GM10847 (cell line): ENCODE measurements around the gene HOXA7.

Experiments used
- POLR2A ChIP-seq: IDR thresholded peaks from 2 replicates; pipeline ENCODE4 v1.6.1; 2011; ENCODE audit not compliant: insufficient read length; ENCODE audit errors: extremely low read depth

HOXA7 gene

DNA sequence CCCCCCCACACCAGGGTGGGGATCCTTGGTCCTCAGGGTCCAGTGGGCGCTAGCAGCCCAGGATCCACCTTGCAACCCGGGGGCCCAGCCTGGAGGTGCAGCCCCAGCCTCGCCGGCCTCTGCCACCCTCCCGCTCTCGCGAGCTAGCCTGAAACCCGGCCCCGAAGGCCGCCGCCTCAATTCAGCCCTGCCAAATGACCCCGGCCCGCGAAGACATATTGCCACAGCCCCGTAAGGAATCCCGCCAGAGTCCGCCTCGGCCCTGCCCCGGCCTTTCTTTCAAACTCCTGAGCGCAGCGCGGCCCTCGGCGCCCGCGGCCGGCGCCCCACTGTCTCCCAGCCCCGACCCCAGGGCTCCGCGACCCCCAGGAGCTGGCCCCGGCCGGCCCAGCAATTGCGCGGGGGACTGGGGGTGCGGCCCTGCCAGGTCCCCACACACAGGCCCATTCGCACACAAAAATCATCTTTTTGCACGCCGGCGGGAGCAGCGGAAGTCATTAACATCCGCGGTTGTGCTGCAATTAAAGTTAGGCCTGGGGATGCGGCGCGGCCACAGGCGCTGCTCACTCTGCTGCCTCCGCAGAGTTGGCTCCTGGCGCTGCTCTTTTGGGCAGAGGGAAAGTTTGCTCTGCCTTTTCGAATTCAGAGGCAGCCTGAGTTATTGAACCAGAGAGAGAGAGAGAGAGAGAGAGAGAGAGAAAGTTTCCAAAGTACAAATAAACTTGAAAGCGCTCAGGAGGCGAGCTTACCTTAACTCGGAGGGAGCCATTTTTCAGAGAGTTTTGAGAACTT is 16.9 kb downstream of the HOXA7 start:
- TF ChIP-seq POLR2A, result no peak

DNA sequence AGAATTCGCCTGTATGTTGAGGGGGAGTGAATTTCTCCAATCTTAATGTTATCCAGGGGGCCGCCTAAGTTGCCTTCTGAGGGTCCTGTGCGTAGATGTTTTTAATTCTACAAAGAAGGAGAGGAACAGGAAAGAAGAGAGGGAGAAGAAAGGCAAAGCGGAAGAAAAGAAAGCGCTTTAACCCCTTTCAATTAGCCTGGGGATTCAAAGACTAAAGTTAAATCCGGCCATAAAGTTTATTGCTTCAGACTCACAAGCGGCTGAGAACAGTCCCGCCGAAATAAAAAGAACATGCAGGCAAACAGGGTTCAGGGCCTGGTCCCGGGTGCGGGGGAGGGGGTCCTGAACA is 17.5 kb downstream of the HOXA7 start:
- no peak for TF ChIP-seq POLR2A

DNA sequence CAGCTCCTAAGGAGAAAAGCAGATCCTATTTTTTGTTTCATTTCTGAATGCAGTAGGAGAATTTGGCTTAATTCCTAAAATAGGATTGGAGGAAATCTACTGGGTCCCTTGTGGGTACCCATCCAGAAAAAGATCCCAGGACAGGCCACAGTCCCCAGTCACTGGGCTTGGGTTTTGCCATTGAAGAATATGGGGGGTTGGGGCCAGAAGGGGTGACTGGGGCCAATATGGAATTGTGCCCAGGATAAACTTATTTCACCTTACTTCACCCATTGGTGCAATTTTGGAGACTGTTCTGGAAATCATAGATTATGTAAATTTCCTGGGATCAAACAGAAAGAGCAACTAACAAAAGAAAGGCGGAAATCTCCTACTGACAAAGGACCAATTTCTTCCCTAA is 18.0 kb downstream of the HOXA7 start:
- no peak for TF ChIP-seq POLR2A

DNA sequence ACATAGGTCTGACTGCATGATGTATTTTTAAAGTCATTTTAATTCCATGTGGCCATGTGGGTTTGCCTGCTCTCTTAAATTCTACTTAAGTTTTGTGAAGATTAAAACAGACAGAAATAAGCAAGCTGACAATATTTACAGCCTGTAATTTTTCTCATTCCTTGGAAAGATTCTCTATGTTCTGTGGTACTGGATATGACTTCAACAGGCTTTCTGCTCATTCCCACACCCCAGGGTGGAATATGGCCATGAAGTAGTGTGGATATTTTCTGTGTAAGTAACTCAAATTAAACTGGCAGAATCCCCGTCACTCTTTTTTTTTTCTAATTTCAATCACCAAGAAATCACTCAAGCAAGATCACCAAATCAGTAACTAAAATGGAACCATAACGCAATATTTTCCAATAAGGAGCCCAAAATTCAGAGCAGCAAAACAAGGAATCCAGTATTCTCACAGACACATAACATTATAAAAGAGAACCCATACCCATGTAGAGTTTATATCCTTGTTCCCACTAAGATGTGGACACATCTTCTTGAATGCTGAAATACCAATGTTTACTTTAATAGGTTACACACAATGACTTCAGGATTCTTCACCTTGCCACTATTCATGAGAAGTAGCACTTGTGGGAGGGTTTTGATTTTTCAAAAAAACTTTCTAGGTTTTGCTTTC is 18.7 kb downstream of the HOXA7 start:
- no peak for TF ChIP-seq POLR2A

DNA sequence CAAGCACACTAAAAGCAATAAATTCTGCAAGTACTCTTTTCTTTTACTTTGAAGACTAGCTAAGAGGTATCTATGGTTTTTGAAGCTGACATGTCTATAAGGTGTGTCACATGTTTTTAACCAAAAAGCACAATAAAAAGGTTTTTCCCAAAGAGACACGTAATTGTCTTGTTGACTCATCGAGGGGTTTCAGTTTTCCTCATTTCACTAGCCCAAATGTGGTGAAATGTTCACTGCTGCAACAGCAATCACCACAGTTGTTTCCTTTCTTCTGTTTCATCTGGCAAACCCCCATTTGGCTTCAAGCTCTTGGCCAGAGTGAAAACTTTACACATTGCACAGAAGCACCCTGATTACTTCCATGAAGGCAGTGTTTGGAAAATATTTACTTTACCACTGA is 22.1 kb downstream of the HOXA7 start:
- TF ChIP-seq POLR2A, result no peak

DNA sequence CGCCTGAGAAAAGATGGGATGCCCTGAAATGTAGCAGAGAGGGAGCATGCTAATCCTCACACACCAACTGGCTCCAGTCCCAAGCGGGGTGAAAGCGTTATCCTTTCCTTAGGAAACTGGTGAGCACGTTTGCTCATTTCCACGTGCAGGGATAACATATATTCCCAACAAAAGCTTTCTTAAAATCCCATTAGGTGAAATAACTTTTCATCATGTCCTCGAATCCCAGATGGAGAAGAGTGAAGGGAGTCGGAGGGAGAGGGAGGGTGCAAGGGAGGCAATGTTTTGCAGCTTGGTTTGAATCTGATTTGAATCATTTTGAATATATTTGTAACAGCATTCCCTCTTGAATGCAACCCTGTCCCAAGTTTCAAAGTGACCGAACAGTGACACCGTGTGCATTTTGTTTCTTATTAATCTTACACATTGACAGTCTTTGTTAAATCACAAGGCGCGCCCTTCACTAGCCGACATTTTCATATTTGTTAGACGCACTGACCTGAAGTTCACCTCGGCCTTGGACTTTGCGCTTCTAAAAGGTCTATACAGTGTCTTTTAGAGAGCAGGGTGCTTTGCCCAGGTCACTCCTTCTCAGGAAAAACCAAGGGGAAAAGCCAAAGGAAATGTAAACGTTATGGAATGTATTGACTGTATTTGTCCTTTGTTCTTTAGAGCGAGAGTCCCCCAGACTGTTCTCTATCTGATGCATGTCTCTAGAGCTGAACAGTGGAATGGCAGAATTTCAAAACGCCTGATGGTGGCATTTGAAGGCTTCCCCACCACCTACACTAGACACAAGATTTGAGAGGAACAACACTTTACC is 22.9 kb downstream of the HOXA7 start:
- TF ChIP-seq POLR2A, result no peak

DNA sequence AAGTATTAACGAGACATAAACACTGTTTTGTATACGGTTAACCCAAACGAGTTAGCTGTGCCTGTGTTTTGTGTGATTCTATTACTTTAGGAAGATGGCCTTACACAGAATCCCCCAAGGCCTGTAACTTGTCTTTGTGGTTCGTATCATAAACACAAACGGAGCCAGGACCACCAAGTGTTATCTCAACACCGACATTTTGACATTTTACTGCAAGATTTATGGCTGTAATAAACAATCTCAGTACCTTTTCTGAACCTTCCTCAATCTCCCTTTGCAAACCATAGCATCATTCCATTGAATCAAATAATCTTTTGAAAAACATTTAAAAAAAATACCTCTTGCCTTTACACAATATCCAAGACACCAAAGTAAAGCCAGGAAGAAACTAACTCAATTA is 23.5 kb downstream of the HOXA7 start:
- TF ChIP-seq POLR2A, result no peak

DNA sequence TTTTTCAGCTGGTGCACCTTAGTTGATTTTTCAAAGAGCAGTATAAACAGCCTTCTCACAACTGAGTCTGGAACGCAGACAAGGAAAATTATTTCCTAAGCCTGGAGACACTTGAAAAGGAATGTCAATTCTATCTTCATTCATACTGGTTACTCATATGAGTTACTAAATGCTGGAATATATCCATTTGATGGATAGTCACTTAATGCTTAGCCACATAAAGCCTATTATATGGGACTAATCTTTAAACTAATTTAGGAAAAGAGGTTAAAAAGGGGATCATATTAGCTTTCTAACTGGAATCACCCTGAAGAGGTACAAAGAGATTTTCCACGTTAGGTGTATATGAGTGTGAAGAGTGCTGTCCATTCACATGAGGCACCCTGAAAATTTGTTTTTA is 24.3 kb downstream of the HOXA7 start:
- TF ChIP-seq POLR2A, result no peak

DNA sequence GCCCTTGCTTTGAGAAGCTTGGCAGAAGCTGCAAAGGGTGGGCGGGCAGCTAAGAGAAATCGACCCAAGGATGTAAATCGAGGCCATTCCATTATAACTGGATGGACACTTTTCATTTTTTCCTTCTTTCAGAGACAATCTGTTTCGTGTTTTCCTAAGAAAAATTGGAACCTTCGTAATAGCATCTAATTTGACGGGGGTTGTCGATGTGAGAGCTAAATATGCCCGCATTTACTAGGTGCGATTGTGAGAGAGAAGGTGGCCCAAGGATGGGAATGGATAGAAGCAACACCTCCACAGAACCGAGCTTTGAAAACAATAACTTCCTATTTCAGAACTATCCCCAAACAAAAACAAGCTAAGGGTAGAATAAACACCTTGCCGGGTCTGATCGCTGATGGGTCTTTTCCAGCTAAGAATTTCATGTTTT is 25.1 kb downstream of the HOXA7 start:
- no peak for TF ChIP-seq POLR2A

DNA sequence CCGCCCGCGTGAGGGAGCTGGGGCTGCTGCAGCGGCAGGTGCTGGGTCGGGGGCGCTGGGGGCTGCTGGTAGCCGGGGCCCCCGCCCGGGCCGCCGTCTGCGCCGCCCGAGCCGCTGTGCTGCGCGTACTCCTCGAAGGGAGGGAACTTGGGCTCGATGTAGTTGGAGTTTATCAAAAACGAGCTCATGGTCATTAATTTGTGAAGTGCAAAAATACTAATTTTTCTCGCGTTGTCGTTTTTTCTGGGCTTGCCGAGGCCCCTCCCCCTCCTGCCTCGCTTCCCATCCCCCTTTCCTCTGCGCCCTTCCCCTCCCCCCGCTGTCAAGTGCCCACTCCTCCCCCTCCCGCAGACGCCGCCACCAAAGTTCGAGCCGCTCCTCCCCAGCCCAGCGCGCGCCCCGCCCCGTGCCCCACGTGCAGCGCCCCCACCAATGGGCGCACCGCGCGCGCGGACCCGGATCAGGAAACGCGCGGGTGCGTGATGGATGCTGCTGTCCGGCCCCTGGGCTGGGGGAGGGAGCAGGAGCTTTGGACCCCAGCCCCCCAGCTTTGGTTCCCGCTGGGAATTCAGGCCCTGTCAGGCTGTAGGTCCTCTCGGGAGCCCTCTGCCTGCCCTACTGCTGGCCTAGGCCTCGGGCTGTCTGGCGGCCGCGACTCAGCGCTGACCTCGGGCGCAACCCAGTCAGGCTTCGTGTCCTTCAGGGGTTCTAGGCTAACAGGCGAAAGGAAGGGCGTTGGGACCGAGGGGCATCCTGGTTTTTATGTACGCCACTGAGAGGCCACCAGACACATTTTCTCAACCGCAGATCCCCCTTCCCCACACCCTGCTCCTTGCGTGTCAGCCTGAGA is 25.7 kb downstream of the HOXA7 start, which contains the start of gene HOXA4:
Gene HOXA4, minus strand, starts transcription at position 218 of the 850 bp plus-strand sequence. Its CDS starts 24 bp downstream, at position 194.
- no peak for TF ChIP-seq POLR2A

DNA sequence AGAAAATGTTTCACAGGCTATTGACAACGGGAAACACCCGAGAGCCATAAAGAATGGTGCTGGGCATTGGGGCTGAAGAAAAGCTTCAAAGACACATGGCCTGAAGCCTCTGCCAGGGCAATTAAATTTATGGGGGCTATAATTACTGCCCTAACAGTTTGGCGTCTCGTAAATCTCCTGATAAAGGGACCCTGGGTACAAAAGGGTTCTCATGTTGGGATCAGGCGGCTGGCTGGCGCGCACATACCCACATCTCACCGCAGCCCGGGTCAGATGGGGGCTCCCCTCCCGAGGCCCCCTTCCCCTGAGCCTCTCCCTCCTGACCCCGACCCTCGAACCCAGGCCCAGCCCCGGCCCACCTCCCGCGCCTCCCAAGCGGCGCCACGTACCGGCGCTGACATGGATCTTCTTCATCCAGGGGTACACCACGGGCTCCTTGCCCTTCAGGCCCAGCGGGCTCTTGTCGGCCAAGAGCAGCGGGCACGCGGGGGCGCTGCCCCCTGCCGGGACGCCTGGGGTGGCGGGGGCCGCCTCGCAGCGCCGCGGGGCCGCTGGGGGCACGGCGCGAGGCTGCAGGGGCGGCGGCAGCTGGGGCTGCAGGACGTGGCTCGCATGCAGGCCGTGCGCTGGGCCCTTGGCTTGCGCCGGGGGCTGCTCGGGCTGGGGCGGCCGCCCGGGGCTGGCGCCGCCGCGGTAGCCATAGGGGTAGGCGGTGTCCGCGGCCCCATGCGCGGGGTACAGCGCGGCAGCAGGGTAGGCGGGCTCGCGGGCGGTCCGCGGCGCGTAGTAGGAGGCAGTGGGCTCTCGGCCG is 26.5 kb downstream of the HOXA7 start:
- no peak for TF ChIP-seq POLR2A

DNA sequence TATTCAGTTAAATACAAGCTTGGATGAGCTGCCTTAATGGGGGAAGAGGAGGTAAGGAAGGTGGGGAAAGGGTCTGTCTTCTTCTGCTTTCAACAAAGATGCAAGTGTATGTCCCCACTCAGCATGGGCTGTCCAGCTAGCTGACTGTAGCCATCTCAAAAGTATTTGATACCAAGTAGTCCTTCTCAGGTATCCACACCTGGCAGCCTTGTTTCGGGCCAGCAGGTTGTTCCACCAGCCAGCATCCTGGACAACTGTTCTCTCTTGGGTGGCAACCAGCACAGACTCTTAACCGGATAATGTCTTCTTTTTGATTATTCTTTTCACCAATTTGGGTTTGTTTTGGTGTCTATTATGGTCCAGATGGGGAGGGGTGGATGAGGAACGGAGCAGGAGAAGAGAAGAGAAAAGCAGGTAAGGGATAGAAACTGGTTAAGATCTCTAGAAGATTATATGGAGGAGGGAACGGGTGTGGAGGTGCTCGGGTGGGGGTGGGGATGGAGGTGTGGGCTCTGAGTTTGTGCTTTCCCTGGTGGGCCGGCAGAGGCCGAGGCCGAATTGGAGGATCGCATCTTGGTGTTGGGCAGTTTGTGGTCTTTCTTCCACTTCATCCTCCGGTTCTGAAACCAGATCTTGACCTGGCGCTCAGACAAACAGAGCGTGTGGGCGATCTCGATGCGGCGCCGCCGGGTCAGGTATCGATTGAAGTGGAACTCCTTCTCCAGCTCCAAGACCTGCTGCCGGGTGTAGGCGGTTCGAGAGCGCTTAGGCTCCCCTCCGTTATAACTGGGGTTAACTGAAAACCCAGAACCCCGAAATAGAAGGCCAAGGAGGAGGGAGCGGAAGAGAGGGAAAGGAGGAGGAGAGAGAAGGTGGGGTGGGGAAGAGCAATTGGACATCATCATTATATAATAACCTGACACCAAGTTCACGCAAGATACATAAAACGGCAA is 27.4 kb downstream of the HOXA7 start:
- TF ChIP-seq POLR2A, result no peak

DNA sequence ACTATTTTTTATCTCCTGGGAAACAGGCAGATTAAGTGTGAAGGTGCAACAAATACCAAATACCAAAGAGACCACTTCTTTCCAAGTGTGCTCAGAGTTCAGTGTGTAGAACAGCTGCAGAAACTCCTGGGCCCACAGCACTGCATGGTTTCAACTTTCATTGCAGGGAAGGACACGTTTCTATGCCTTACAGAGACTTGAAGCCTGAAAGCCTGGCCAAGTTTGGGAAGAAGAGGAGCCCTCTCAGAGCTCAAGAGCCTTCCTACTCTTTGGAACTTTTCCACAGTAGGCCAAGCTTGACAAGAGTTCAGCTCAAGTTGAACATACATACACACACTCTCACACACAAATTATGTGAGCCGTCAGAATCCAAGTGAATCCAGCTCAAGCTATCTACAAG is 28.4 kb downstream of the HOXA7 start:
- TF ChIP-seq POLR2A, result no peak

DNA sequence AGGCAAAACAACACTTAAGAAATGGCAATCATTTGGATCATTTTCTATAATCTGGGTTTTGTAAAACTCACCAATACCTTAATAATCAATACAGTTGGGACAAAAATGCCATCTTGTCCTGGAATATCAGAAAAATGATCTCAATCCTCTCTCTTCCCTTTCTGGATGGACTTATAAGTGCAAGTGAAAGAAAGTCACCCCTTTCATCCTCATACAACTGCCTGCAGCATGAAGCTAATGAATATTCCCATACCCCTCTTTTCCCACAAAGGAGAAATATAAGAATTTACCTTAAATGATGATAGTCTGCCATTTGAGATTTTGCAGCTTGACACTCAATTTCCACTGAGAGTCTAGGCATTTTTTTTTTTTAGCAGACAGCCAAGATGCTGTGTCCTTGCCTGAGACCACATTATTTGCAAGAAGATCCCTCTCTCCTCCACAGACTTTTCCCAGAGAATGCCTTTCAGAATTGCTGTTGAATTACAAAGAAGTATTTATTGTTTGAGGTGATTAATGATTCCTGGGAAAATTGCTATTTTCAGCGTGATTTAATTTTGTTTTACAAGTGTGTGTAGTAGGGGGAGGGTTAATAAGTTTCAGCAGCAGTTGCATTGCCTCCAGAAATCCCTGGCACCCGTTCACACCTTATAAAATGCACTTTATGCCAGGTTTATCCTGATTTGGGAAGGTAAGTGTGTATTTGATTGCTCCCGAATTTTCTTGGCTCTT is 29.7 kb downstream of the HOXA7 start:
- no peak for TF ChIP-seq POLR2A
